Endothelial cell of umbilical vein (primary cell): ENCODE data around the gene DGKB. TPM values are rescaled to one million over a fixed set of nuclear protein-coding genes. Genes with fewer than 3 reads are reported as not detected.

Source experiments
- BruUV-seq: library from RNA; stranded (reverse); fragments of 400-500 nt; replicated peaks from 2 replicates; lab custom pipeline; 2021; lab: Mats Ljungman, UMichigan
- CTCF ChIA-PET: fragments of 300-600, 350-600 bp; sonication (Branson Sonifier 250); formaldehyde crosslinking; loops from one replicate; lab custom pipeline; 2021; ENCODE audit warnings: antibody characterized with exemption, inconsistent platforms; lab: Charles Lee
- POLR2A ChIA-PET: fragments of 300-600, 350-600 bp; sonication (Branson Sonifier 250); formaldehyde crosslinking; loops from one replicate; lab custom pipeline; 2021; ENCODE audit warnings: antibody characterized with exemption, inconsistent platforms; lab: Charles Lee
- DNase-seq: peaks from one replicate; pipeline ENCODE4 v3.0.0-alpha.2; 2011; ENCODE audit warnings: low read depth, low spot score
- FAIRE-seq: peaks from 2 replicates; lab custom pipeline; 2011; peaks lifted over from hg19 to GRCh38; lab: Jason Lieb, UNC
- H2AFZ ChIP-seq: 2 replicates; pipeline ENCODE4 v1.6.0; 2012; ENCODE audit warnings: low read depth, low read length, control low read depth, inconsistent platforms
- H3K27ac ChIP-seq: 2 replicates; pipeline ENCODE4 v1.5.1; 2011; ENCODE audit warnings: low read depth, mild to moderate bottlenecking, control low read depth, low read length, moderate library complexity; ENCODE audit not compliant: insufficient read depth
- H3K27me3 ChIP-seq, 2 experiments: 2 replicates each; pipeline versions ENCODE4 v1.6.0 to v1.6.1; 2011; ENCODE audit warnings: low read length in 2 of 2, mixed read lengths in 1 of 2; ENCODE audit not compliant: control insufficient read depth in 2 of 2, insufficient read depth in 2 of 2
- H3K36me3 ChIP-seq, 2 experiments: 2 replicates in 1 of 2; 3 replicates in 1 of 2; pipeline ENCODE4 v1.5.1; 2011; ENCODE audit warnings: low read length in 2 of 2, mild to moderate bottlenecking in 1 of 2, moderate library complexity in 1 of 2; ENCODE audit not compliant: control insufficient read depth in 2 of 2, insufficient read depth in 2 of 2; ENCODE audit errors: extremely low read depth in 1 of 2
- H3K4me1 ChIP-seq: 3 replicates; pipeline ENCODE4 v1.5.1; 2011; ENCODE audit warnings: mild to moderate bottlenecking, low read length; ENCODE audit not compliant: control insufficient read depth, insufficient read depth; ENCODE audit errors: extremely low read depth
- H3K4me2 ChIP-seq: 2 replicates; pipeline ENCODE4 v1.6.1; 2011; ENCODE audit warnings: low read length, control low read depth, mixed read lengths; ENCODE audit not compliant: insufficient read depth
- H3K4me3 ChIP-seq, 3 experiments: fragments of 200-600 bp in 1 of 3; sonication (generic), shearing (Covaris generic) in 1 of 3; replicated peaks in 1 of 3; 2 replicates each; pipeline ENCODE4 v1.5.1; 2011 to 2016; ENCODE audit warnings: control low read depth in 3 of 3, low read length in 3 of 3, mild to moderate bottlenecking in 2 of 3, inconsistent platforms in 1 of 3, low read depth in 1 of 3, moderate library complexity in 1 of 3; ENCODE audit not compliant: insufficient read depth in 1 of 3
- H3K79me2 ChIP-seq: 2 replicates; pipeline ENCODE4 v1.6.0; 2012; ENCODE audit warnings: low read length, inconsistent platforms; ENCODE audit not compliant: control insufficient read depth, insufficient read depth
- H3K9ac ChIP-seq: replicated peaks from 2 replicates; pipeline ENCODE3; 2011; ENCODE audit warnings: low read length, control low read depth; ENCODE audit not compliant: insufficient read depth; ENCODE audit errors: extremely low read depth
- H3K9me1 ChIP-seq: replicated peaks from 3 replicates; pipeline ENCODE4 v1.6.0; 2011; ENCODE audit warnings: mild to moderate bottlenecking, low read length; ENCODE audit not compliant: control insufficient read depth, insufficient read depth; ENCODE audit errors: extremely low read depth
- H3K9me3 ChIP-seq: replicated peaks from 2 replicates; pipeline ENCODE4 v1.5.1; 2012; ENCODE audit warnings: low read length, inconsistent platforms; ENCODE audit not compliant: control insufficient read depth, insufficient read depth
- H4K20me1 ChIP-seq: replicated peaks from 2 replicates; pipeline ENCODE3; 2011; ENCODE audit warnings: mild to moderate bottlenecking, low read length; ENCODE audit not compliant: control insufficient read depth, insufficient read depth; ENCODE audit errors: extremely low read depth
- EZH2 ChIP-seq: IDR thresholded peaks from 2 replicates; pipeline ENCODE4 v1.6.1; 2012; ENCODE audit warnings: borderline replicate concordance, low read depth, mild to moderate bottlenecking, moderate library complexity, low read length, inconsistent platforms; ENCODE audit not compliant: severe bottlenecking
- FOS ChIP-seq: IDR thresholded peaks from 2 replicates; pipeline ENCODE4 v1.6.1; 2011; ENCODE audit warnings: mild to moderate bottlenecking, low read length, moderate library complexity, borderline replicate concordance; ENCODE audit not compliant: insufficient read depth
- GATA2 ChIP-seq: IDR thresholded peaks from 2 replicates; pipeline ENCODE4 v1.7.0; 2011; ENCODE audit warnings: low read depth, mild to moderate bottlenecking, moderate library complexity, mixed read lengths, low read length; ENCODE audit not compliant: insufficient read length, insufficient read depth
- JUN ChIP-seq: IDR thresholded peaks from 2 replicates; pipeline ENCODE4 v1.6.1; 2011; ENCODE audit warnings: borderline replicate concordance, low read depth; ENCODE audit not compliant: insufficient read length, insufficient read depth
- MYC ChIP-seq: IDR thresholded peaks from one replicate; pipeline ENCODE4 v1.6.1; 2011; ENCODE audit warnings: mild to moderate bottlenecking, low read depth, low read length
- POLR2A ChIP-seq: IDR thresholded peaks from 2 replicates; pipeline ENCODE4 v1.6.1; 2012; ENCODE audit warnings: low read depth, mild to moderate bottlenecking, control low read depth, low read length
- POLR2AphosphoS5 ChIP-seq: IDR thresholded peaks from 2 replicates; pipeline ENCODE4 v1.6.1; 2012; ENCODE audit warnings: low read depth, mild to moderate bottlenecking, control low read depth, low read length, moderate library complexity; ENCODE audit not compliant: insufficient read depth
- dilution Hi-C: fragments of 300-500 bp; cut with MboI; formaldehyde crosslinking; loops from one replicate; pipeline ENCODE4 v1.15.0; 2019; ENCODE audit warnings: low sequenced_read_pairs; ENCODE audit not compliant: extremely low pct_ligation_motif_present
- intact Hi-C: fragments of 100-400 bp; cut with micrococcal nuclease; formaldehyde crosslinking; loops from one replicate; pipeline ENCODE4 v1.10.0; 2022
- polyA plus RNA-seq, 4 experiments: library from polyadenylated mRNA; depleted of rRNA in 3 of 4; stranded (reverse) in 3 of 4; unstranded in 1 of 4; fragments of >200 nt; gene quantifications; 2 replicates each; pipeline versions ENCODE4 v1.2.1 to v1.2.3, GENCODE V29; 2011 to 2012; ENCODE audit warnings: missing spikeins in 1 of 4
- total RNA-seq: library from RNA; stranded (reverse); gene quantifications from 2 replicates; pipeline ENCODE4 v1.2.3, GENCODE V29; 2021
- TF ChIP-seq, protein P1 (sequence below): IDR thresholded peaks from 2 replicates; pipeline ENCODE4 v1.6.1; 2011; ENCODE audit not compliant: insufficient read depth, insufficient read length
- TF ChIP-seq, protein P2 (sequence below), 2 donors: IDR thresholded peaks; 1 replicate in 1 of 2; 2 replicates in 1 of 2; pipeline ENCODE4 v1.5.1; 2011; ENCODE audit warnings: low read length in 2 of 2, mild to moderate bottlenecking in 2 of 2, moderate library complexity in 2 of 2, control low read depth in 1 of 2, inconsistent platforms in 1 of 2, low read depth in 1 of 2; ENCODE audit not compliant: insufficient read depth in 1 of 2; ENCODE audit errors: extremely low read depth in 1 of 2

DGKB gene
- total and polyA plus RNA-seq, 2 donors (not counting 3 experiments of a cell fraction or from before 2014, with no cell fraction given): not detected

DNA sequence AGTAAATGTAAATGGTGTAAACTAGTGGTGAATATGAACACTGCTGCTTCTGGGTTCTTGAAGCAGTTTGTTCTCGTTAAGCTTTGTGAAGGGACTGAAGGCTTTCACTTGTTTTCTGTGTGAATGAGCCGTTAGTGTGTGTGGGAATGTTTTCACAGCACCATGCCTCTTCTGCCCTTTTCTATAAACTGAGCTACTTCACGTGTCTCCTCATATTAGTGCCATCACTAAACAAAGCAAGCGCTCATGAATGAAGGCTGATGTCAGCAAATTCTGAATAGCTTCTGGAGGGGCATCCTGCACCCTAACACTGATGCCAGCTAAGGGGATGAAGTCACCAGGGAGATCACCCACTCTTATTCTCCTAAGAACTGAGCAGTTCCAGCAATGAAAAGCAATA is 707.5 kb downstream of the DGKB start:
- dilution Hi-C loops (no loop called here), intact Hi-C loops (no loop called here)
- FAIRE-seq (no peak), DNase-seq (no peak)
- Histone ChIP-seq H3K27me3 (no peaks in the 10 kb centered on the region), H3K4me3 (no peak overlapping the region), H4K20me1 (no peaks in the 10 kb centered on the region), H3K9ac (no peak overlapping the region), H3K9me1 (no peaks in the 10 kb centered on the region), H3K4me2 (no peak overlapping the region), H3K9me3 (no peaks in the 10 kb centered on the region), H2AFZ (no peak overlapping the region), H3K36me3 (no peaks in the 10 kb centered on the region), H3K27ac (no peak overlapping the region), H3K4me1 (no peaks in the 10 kb centered on the region), H3K79me2 (no peaks in the 10 kb centered on the region)
- TF ChIP-seq EZH2: no peak
- no peak for TF ChIP-seq GATA2
- no peak for TF ChIP-seq POLR2A
- TF ChIP-seq JUN: no peak
- TF ChIP-seq MYC: no peak
- TF ChIP-seq, protein P1, sequence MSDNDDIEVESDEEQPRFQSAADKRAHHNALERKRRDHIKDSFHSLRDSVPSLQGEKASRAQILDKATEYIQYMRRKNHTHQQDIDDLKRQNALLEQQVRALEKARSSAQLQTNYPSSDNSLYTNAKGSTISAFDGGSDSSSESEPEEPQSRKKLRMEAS: no peak
- no peak for TF ChIP-seq FOS
- TF ChIP-seq, protein P2, sequence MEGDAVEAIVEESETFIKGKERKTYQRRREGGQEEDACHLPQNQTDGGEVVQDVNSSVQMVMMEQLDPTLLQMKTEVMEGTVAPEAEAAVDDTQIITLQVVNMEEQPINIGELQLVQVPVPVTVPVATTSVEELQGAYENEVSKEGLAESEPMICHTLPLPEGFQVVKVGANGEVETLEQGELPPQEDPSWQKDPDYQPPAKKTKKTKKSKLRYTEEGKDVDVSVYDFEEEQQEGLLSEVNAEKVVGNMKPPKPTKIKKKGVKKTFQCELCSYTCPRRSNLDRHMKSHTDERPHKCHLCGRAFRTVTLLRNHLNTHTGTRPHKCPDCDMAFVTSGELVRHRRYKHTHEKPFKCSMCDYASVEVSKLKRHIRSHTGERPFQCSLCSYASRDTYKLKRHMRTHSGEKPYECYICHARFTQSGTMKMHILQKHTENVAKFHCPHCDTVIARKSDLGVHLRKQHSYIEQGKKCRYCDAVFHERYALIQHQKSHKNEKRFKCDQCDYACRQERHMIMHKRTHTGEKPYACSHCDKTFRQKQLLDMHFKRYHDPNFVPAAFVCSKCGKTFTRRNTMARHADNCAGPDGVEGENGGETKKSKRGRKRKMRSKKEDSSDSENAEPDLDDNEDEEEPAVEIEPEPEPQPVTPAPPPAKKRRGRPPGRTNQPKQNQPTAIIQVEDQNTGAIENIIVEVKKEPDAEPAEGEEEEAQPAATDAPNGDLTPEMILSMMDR (IDR thresholded peaks at IDR 0.05; ENCODE audit: extremely low read depth in 1 of 2, insufficient read depth in 1 of 2, low read depth in 1 of 2, low read length in 2 of 2): no peak
- no peak for TF ChIP-seq POLR2AphosphoS5
- no TSS peak for BruUV-seq
- ChIA-PET CTCF (no interaction called here), POLR2A (no interaction called here)
